Globus pallidus (tissue), 1 donor: ENCODE measurements around the gene RNLS.
"Not testable (repeated sequence)": the region's sequence is repeated elsewhere in the genome, so short reads cannot be mapped to it uniquely, and the experiment has no call there.

Source experiments
- DNase-seq: peaks from one replicate; pipeline ENCODE4 v3.0.0-alpha.2; 2015; ENCODE audit warnings: low spot score

Gene RNLS

DNA sequence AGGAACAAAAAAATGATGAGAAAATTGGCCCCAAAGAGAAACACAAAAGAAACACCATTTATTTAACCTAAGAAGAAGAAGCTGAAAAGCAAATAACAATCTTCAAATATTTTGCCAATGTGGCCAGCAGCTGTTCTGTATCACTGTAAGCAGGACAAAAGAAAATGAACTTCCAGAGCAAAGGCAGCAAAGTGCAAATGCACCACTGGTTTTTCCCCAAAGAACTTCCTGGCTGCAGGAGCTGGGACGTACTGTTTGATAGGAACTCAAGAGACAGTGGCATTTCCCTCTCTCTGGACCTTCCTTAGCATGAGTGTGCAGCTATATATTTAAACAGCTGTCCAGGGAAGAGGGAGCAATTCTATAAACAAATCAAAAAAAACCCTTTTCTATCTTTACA is 60.4 kb downstream of the RNLS start:
- DNase-seq: no peak

DNA sequence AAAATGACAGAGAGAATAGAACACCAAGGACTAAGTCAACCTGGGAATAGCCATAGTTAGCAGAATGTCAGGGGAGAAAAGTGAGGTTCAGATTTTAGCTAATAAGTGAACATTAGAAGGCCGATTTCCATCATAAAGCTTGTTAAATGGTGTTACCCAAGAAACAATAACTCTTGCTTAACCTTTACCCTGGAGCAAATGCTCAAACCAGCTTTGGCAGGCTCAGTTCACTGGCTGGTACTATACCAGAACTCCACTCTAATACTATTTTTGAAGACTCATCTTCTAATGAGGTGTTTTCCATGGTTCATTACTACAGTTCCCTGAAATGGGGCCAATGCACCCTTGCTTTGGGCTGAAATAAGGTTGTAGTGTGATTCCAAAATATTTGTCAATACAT is 61.3 kb downstream of the RNLS start:
- no peak for DNase-seq

DNA sequence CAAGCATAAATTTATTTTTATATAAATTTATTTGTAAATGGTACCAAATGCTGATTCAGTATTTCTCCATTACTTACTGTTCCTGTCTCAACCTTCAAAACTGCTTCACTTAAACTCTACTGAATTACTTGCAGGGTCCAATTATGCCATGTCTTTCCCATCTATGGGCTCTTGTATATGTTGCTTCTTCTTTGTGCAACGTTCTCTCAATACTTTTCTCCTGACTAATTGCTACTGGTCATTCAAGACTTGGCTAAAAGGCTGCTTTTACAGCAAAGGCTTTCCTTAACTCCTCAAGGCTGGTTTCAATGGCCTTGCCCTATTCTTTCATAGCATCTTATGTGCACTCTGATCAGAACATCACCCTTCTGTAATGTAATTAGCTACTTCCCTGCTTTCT is 67.9 kb downstream of the RNLS start:
- no peak for DNase-seq

DNA sequence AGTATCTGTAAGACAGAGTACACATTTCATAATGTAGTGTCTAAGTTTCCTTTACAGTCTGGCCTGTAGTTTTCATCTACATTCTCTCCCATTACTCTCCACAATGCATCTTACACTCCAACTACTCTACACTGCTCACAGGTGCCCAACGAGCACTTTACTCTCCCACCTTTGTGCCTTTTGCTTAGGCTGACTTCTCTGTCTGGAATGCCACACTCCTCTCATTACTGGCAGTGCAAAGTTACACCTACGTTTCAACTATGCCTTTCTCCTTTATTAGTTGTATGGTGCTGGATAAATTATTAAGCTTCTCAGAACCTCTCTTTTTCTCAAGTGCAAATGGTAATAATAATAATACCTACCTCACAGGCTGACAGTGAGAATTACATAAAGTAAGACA is 70.5 kb downstream of the RNLS start:
- DNase-seq: no peak

DNA sequence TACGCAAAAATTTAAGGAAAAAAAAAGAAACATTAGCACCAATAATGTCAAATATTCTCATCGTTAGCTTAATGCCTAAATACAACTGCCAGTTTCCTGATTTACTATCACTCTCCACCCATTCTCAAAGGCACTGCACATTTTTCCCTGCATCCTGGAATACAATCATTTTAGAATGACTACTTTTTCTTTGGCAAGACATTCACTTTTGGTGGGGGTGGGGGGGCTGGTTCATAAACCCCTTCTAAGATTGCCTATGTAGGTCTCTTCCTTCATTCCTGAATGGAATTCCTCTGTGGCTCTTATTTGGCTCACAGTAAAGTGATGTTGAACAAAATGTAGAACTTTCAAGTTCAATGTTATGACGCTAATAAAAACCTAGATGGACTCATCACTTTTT is 74.3 kb downstream of the RNLS start:
- DNase-seq: no peak

DNA sequence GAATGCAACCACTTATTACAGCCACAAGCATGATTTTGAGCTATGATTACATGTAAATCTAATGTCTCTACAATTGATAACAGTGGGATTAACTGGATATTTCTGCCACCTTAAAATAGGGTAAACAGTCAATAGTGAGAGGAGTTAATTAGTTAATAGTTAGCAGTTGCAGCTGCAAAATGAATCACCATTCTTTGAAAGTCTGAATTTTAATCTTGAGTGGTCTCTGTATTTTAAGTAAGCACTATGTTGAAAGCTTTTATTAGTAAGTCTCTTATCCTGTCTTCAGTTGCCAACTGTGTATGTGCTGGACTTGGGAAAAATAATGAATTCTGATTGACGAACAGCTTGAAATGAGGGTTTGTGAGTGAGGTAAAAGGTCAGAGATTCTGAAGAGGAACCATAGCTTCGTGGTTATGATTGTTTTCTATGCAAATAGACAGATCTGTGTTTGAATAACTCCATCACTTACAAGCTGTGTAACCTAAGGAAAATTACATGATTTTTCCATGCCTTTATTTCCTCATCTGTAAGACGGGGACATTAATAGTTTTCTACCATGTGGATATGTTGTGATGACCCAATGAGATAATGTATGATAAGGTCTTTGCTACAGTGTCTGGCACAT is 75.2 kb downstream of the RNLS start:
- DNase-seq: no peak

DNA sequence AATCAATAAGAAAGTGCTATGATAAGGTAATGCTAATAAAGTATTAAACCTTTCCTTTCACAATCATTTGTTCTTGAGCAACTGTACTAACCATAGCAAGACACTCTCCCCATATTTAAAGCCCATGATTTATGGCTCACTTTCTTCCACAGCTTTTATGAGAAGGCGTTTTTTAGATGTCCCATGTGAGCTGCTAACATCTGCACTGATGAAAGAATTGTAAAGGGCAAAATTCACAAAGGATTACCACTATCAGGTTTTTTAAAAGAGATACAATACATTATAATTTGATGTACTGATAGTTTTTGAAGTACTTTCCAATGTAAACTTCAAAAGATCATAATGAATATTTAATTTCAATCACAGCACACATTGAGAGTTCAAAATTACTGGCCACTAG is 75.7 kb downstream of the RNLS start:
- no peak for DNase-seq

DNA sequence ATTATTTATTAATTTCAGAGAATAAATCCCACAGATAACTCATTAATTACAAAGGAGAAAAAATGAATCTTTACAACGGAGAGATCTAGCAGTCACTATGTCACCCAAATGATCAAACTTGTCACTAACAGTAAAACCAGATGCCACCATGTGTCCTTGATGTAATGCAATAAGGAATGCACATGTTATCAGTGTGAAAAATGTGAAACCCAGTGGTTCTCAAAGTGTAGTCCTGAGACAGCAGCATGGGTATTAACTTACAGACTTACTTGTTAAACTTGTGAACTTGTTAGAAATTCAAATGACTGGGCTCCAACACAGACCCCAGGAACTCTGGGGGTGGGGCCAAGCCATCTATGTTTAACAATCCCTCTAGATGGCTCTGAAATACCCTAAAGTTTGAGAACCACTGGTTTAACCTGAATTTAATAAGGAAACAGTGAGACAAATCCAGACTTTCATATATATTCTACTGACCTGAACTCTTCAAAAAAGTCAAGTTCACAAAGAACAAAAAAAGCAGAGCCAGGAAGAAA is 77.4 kb downstream of the RNLS start:
- DNase-seq: no peak

DNA sequence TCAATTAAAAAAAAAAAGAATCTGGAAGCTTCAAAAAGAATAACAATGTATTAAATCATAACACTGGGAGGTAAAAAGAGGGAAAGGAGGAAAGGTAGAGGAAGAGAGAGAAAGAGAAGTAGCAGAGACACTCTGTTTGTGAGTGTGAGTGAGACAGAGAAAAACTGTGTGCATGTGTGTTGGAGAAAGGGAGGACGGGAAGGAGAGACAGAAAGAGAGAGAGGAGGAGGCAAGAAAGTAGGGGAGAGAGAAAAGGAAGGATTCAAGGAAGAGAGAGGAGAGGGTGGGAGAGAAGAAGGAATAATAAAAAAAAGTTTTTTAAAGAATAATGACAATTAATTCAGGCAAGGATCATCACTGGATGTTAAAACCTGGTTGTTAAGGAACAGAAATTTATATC is 77.9 kb downstream of the RNLS start:
- no peak for DNase-seq

DNA sequence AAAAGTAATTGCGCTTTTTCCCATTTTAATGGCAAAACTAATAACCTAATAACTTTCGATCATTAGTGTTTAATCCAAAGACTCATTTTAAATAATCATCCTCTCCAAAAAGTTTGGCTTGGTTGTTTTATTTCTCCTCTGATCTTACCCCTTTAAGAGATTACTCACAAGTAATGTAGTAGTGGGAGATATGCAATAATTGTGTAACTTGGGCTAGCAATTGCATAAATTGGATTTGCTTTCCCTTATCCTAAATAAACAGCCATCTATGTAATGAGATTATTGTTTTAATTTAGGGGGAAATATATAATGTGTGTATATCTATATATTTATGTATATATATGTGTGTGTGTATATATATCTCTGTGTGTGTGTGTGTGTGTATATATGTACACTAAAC is 82.5 kb downstream of the RNLS start:
- DNase-seq: no peak

DNA sequence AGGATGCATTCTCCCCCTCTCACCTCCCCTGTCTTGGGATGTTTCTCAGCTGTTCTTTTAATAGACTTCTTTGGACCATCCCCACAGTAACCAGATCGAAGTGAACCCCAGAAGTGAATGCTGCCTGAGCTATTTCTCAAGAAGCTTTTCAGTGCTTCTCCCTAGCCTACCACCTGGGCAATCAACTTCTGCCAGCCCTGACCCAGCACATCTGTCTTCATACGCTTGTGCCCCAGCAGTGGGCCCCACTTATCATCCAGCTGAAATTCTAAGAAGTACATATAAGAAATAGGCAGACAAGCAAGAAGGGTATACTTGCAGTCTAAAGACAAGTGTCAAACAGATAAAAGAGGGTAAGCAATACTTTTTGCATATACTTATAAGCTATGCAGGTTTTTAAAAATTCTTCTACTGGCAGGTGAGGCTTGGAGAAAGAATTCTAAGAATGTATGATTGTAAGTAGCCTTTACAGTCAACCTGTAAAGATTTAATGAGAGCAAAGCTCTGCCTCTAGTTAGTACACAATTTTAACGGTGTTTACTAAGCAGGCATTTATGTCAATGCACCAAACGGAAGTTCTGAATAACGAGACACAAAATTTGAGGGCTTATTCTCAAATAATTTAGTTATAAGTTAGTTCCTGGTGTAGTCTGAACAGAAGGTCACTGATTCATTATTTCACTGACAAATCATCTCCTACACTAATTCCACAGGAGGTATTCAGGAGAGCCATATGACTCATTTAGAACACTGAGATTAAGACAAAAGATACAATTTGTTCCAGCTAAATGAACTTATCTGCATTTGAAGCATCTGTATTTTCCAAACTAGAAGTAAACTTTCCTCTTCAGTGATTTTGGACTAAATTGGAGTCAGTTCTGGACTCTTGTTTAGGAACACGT is 83.3 kb downstream of the RNLS start:
- DNase-seq: no peak

DNA sequence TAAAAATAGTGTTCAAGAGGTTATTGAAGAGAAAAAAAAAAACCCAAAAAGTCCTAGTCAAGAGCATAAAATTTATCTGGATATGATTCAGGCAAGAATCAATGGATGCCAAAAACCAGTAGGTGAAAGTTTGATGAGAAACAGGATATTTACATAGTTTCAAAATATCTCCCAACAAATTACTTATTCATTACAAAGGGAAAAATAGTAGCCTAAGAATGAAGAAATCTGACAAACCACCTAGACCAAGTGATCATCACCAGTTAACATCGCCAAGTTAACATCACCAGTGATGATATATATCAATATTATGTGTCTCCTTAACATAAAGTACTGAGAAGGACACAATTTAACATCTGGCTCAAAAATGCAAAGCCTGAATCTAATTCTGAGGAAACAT is 85.2 kb downstream of the RNLS start:
- DNase-seq: no peak

DNA sequence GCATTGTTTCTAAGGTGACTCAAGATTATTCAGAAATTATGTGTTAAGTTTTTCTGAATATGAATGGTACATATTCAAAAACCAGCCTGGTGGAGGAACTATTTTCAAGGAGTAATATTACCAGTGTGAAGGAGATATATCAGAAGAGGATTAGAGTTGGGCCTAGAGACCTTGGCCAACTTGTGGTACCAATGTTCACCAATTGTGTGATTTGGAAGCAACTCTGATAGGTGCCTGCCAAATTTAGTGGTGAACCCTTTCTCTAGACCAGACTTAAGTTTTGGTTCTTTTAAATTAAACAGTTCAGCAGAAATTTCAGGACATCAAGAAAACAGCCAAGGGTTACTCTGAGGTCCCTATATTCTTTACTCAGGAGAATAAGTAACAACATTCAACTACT is 88.6 kb downstream of the RNLS start:
- DNase-seq: no peak

DNA sequence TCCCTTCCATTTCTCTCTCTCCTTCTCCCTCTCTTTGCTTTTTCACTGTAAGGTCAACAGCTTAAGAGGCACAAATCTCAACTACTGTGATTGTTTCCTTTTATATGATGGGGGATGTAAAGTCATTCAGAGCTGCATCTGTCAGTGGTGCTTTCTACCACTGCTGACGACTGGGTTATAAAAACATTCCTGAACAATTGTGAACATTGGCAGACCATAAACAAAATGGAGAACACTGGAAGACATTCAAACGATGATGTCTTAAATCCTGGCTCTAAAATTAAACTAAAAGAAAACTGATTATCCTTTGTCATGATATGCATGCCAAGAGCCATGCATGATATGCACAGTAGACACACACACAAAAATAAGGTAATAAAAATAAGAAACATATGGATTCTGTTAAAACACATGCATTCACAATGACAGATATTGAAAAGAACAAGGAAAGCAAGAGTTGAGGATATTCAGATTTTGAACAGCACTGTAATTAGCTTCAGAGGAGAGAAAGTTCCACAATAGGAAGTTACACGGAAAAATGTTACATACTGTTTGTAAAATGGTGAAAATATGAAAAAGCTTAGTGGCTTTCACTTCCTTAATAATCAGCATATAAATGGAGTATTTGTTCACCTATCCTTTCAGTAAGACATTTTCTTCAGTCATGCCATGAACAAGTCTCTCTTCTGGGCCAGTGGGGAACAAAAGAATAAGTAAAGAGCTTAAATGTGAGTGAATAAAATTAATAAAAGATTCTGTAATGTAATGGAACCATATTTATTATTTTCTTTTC is 89.2 kb downstream of the RNLS start:
- DNase-seq: no peak

DNA sequence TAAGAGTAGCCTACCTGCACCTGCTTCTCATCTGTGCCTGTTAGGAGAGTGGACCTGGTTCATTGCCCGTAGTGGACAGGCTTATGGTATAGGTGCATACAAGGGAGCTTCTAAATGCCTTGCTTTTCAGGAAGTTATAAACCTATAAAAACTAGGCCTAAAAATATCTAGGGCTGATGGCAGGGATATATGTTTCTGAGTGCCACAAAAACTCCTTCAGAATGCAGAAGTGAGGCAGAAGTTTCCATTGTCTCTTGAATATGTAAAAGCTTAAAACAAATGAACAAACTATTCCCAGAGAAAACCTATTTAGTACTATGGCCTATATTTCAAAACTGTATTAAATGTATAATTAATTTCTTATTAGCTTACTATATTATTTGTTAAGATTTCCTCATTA is 91.8 kb downstream of the RNLS start:
- DNase-seq: no peak

DNA sequence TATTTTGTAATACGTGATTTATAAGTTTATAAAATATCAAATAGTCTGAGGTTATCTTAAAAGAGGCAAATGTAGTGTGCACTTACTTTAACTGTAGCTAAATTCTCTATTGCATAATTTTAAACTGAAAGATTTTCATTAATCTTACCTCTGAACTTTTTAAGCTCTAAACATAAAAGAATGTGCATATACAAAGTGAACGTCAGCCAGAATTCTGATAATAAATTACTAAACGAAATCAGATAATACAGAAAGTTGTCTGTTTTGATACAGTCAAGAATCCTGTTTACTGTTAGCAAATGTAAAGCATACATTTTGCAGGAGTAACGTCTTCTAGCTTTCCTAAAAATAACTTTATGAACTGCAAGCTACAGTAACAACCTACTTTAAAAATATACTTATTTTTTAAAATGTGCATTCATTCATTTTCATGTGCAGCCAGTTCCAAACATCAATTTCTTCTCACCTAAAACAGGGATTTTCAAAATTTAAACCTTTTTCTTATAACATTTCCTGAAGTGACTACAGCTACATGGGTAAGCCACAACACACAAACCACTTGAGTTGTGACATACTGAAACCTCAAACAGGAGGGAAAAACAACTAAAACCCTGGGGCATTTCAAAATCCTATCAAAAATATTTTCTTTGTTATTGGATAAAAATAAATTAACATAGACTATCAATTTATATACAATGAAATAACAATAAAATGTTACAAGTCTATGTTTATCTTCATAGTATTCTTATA is 92.7 kb downstream of the RNLS start:
- no peak for DNase-seq

DNA sequence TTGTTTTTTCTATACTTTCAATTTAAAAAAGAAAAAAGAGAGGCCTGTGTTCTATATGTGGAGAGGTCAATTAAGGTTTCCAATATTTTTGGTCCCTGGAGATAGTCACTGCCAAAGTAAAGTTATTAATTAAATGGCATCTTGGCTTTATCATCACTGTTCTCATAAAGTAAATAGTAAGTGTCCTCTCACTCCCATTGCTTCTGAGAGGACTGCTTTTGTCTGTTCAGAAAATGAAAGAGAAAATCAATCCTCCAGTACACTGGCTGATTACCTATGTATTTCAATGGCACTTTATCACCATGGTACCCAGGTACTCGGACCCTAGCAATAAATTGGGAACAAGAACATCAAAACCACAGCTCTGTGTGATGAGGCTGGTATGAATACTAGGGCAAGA is 94.0 kb downstream of the RNLS start:
- no peak for DNase-seq

DNA sequence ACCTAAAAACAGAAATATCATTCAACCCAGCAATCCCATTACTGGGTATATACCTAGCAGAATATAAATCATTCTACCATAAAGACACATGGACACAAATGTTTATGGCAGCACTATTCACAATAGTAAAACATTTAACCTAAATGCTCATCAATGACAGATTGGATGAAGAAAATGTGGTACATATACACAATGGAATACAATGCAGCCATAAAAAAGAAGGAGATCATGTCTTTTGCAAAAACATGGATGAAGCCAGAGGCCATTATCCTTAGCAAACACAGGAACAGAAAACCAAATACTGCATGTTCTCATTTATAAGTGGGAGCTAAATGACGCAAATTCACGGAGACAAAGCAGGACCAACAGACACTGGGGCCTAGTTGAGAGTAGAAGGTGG is 96.3 kb downstream of the RNLS start:
- not testable (repeated sequence) for DNase-seq

DNA sequence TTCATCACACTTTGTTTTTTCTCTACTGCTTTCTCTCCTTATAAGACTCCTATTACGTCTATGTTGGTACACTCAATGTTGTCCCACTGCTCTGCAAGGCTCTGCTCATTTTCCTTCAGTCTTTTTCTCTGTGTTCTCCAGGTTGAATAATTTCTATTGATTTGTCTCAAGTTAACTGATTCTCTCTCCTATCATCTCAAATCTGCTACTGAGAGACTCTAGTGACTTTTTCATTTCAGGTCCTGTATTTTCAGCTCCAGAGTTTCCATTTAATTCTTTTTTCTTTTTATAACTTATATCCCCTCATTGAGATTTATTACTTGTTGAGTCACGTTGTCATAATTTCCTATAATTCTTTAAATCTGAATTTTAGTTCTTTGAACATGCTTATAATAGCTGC is 100.9 kb downstream of the RNLS start:
- no peak for DNase-seq

DNA sequence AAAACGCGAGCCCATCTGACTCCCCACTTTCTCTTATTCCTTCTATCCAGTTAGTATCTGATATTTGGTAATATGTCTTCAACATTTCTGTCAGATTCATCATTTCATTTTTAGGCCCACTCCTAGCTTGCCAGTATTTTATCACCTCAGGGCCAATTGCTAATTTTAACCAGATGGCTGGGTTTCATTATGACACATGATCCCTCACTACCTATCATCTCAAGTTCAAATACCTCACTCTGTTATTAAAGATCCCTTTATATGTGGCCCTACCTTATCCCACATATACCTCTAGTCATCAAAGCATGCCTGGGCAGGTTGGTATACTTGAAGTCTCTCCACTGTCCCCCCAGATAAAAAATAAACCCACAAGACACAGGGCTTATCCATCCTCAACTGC is 104.9 kb downstream of the RNLS start:
- no peak for DNase-seq

DNA sequence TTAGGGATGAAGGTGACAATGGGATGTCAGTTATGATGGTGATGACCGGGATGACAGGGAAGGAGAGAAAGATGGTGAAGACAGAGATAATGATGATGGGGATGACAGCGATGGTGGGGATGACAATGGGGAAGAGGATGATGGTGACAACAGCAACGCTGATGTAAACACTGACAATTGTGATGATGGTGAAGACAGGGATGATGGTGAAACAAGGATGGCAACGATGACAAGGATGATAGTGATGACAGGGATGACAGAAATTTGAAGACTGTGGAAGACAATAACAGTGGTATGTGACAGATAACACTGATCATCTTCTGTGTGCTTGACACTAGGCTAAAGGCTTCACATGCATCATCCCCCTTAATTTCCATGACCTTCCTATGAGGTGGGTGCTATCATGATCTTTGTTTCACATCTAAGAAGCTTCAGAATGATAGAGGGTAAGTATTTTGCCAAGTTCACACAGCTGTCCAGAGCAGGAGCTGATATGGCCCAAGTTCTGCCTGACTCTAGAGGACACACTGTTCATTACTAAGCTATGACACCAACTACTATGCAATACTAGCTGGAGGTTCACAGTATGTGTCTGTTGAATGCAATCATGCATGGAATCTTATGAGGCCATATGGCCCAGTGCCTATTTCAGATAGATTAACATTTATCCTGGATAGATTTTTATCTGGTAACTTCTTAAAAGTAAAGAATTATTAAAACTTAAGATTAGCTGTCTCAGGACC is 105.6 kb downstream of the RNLS start:
- no peak for DNase-seq
